HT-29 (cell line): ENCODE data around the gene NOL3. TPM values are rescaled to one million over a fixed set of nuclear protein-coding genes. Genes with fewer than 3 reads are reported as not detected.
"Not testable (repeated sequence)": the region's sequence is repeated elsewhere in the genome, so short reads cannot be mapped to it uniquely, and the experiment has no call there.

ENCODE experiments used
- DNase-seq: peaks from one replicate; pipeline ENCODE4 v3.0.0-alpha.2; 2015; ENCODE audit warnings: low spot score
- total RNA-seq: library from RNA; depleted of rRNA; stranded (reverse); fragments of >200 nt; shearing (Covaris generic); gene quantifications from 2 replicates; pipeline ENCODE4 v1.2.3, GENCODE V29; 2014; rRNA removed

NOL3 gene
- total RNA-seq = 95.1 and 97.0 TPM in 2 replicates

- DNase-seq = peak; percentile 76
Measured at GRCh38 chr16:67170168-67170948, at the start of gene NOL3. NOL3 (plus strand) TSS chr16:67170538.

GRCh38 chr16:67122799-67123198 lies 47.5 kb upstream of the NOL3 start:
- DNase-seq = not testable (repeated sequence)

GRCh38 chr16:67128417-67128816 lies 41.9 kb upstream of the NOL3 start:
- DNase-seq = no peak

GRCh38 chr16:67128887-67129286 lies 41.5 kb upstream of the NOL3 start:
- no peak for DNase-seq

- no peak for DNase-seq
Measured at GRCh38 chr16:67129422-67129821, 40.9 kb upstream of the NOL3 start.

GRCh38 chr16:67137605-67138004 lies 32.7 kb upstream of the NOL3 start:
- no peak for DNase-seq

GRCh38 chr16:67141391-67141790 lies 28.9 kb upstream of the NOL3 start:
- no peak for DNase-seq

GRCh38 chr16:67142342-67142741 lies 28.0 kb upstream of the NOL3 start:
- no peak for DNase-seq

- DNase-seq = no peak
Measured at GRCh38 chr16:67144943-67145342, 25.4 kb upstream of the NOL3 start.

- DNase-seq = no peak
Measured at GRCh38 chr16:67145746-67146145, 24.6 kb upstream of the NOL3 start.

GRCh38 chr16:67146523-67147357 lies 23.6 kb upstream of the NOL3 start:
- DNase-seq = no peak

GRCh38 chr16:67147437-67148140 lies 22.7 kb upstream of the NOL3 start:
- no peak for DNase-seq

GRCh38 chr16:67148221-67148620 lies 22.1 kb upstream of the NOL3 start:
- no peak for DNase-seq

GRCh38 chr16:67148656-67149275 lies 21.6 kb upstream of the NOL3 start:
- no peak for DNase-seq

- DNase-seq = no peak
Measured at GRCh38 chr16:67149276-67150046, 20.9 kb upstream of the NOL3 start.

- peak; percentile 46 for DNase-seq
Measured at GRCh38 chr16:67150047-67150832, 20.1 kb upstream of the NOL3 start.

GRCh38 chr16:67150833-67151396 lies 19.4 kb upstream of the NOL3 start, which contains the start of gene B3GNT9:
B3GNT9 (minus strand) TSS chr16:67150998; CDS start chr16:67150485, 513 bp downstream.
- DNase-seq = peak; percentile 77

- no peak for DNase-seq
Measured at GRCh38 chr16:67151431-67152097, 18.8 kb upstream of the NOL3 start.
